ENCODE results near the gene MALL.
"Not testable (repeated sequence)": the region's sequence is repeated elsewhere in the genome, so short reads cannot be mapped to it uniquely, and the experiment has no call there.

DNA sequence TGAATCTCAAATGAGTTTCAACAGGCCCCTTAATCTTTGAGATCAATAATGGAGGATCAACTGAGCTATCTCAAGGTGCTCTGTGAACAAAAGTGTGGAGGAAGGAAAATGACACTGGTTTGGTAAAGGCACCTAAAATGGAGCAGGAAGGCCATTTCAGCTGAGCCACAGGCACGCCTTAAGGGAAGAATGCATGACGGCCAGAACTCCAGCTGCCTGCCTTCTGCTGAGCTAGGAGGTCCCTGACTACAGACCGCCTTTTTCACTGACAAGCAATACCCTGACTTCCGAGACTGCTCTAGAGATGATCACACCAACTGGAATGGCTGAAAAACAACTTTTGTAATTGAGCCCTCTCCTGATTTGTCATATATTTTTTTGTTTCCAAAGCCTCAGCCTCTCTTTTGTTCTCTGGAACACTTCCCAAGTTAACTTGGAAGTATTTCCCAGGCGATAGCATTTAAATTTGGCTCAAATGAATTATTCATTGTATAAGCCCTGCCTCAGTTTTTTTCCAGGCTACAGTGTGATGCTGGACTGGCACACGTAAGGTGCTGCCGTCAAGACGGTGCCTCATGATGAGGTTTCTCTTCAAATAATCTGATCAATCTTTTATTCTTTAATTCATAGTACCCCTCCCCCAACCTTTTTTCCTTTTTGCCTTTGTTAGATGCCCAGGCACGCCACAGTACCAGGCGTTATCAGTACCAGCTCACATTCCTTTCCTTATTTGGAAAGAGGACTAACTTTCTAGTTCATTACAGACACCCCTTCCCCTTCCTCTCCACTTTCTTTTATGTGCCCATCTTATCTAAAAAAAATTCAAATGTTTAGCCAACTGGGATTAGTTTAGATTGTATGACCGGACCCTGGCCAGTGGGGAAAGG lies 60.9 kb downstream of the MALL start:
- TF ChIP-seq, protein P1, sequence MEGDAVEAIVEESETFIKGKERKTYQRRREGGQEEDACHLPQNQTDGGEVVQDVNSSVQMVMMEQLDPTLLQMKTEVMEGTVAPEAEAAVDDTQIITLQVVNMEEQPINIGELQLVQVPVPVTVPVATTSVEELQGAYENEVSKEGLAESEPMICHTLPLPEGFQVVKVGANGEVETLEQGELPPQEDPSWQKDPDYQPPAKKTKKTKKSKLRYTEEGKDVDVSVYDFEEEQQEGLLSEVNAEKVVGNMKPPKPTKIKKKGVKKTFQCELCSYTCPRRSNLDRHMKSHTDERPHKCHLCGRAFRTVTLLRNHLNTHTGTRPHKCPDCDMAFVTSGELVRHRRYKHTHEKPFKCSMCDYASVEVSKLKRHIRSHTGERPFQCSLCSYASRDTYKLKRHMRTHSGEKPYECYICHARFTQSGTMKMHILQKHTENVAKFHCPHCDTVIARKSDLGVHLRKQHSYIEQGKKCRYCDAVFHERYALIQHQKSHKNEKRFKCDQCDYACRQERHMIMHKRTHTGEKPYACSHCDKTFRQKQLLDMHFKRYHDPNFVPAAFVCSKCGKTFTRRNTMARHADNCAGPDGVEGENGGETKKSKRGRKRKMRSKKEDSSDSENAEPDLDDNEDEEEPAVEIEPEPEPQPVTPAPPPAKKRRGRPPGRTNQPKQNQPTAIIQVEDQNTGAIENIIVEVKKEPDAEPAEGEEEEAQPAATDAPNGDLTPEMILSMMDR (IDR thresholded peaks at IDR 0.05) = not testable (repeated sequence)
- TF ChIP-seq POLR2A (IDR thresholded peaks at IDR 0.05) = not testable (repeated sequence)
